ENCODE results near the gene PTPRM.
A peak's percentile ranks its signal among the peaks of the same experiment; 100 is the strongest.

The PTPRM gene

GRCh38 chr18:8301427-8302172 lies 734.5 kb downstream of the PTPRM start:
- DNase-seq: peak; percentile 67 to 69

- no peak for DNase-seq
Observed at GRCh38 chr18:8303151-8303755, 736.1 kb downstream of the PTPRM start.

GRCh38 chr18:8307960-8308359 lies 740.8 kb downstream of the PTPRM start:
- no peak for DNase-seq

- DNase-seq: no peak
Observed at GRCh38 chr18:8313043-8313442, 745.9 kb downstream of the PTPRM start.

GRCh38 chr18:8314124-8314523 lies 747.0 kb downstream of the PTPRM start:
- DNase-seq: no peak

- DNase-seq: no peak
Observed at GRCh38 chr18:8319798-8320489, 752.8 kb downstream of the PTPRM start.

- no peak for DNase-seq
Observed at GRCh38 chr18:8322486-8322885, 755.4 kb downstream of the PTPRM start.

GRCh38 chr18:8324343-8325065 lies 757.4 kb downstream of the PTPRM start:
- DNase-seq: no peak

GRCh38 chr18:8326763-8327394 lies 759.8 kb downstream of the PTPRM start:
- DNase-seq: no peak

- DNase-seq: no peak
Observed at GRCh38 chr18:8328126-8328525, 761.0 kb downstream of the PTPRM start.

GRCh38 chr18:8329186-8329771 lies 762.2 kb downstream of the PTPRM start:
- DNase-seq: no peak

GRCh38 chr18:8330575-8330974 lies 763.5 kb downstream of the PTPRM start:
- no peak for DNase-seq

GRCh38 chr18:8332286-8332685 lies 765.2 kb downstream of the PTPRM start:
- no peak for DNase-seq

GRCh38 chr18:8333961-8334360 lies 766.8 kb downstream of the PTPRM start:
- DNase-seq: no peak

- DNase-seq: no peak
Observed at GRCh38 chr18:8337211-8337610, 770.1 kb downstream of the PTPRM start.

GRCh38 chr18:8339210-8339609 lies 772.1 kb downstream of the PTPRM start:
- no peak for DNase-seq

GRCh38 chr18:8339952-8340351 lies 772.8 kb downstream of the PTPRM start:
- no peak for DNase-seq

- no peak for DNase-seq
Observed at GRCh38 chr18:8341481-8342230, 774.5 kb downstream of the PTPRM start.

GRCh38 chr18:8348051-8348720 lies 781.1 kb downstream of the PTPRM start:
- no peak for DNase-seq

- no peak for DNase-seq
Observed at GRCh38 chr18:8349608-8350323, 782.6 kb downstream of the PTPRM start.

Data from SHP77 (cell line).